K562 (cell line): ENCODE measurements around the gene ADAP2. TPM values are rescaled to one million over a fixed set of nuclear protein-coding genes. Genes with fewer than 3 reads are reported as not detected.
A peak's percentile ranks its signal among the peaks of the same experiment; 100 is the strongest.

Experiments used
- CEBPG ChIP-seq, 3 experiments: fragments of 200-800 bp in 1 of 3; sonication (Bioruptor generic) in 1 of 3; sonication (generic) in 1 of 3; formaldehyde crosslinking in 1 of 3; IDR thresholded peaks in 2 of 3; conservative IDR thresholded peaks in 1 of 3; 2 replicates each; pipeline versions ENCODE4 v1.6.1 to v1.8.0; 2016 to 2022; ENCODE audit warnings: missing compliant biosample characterization in 2 of 3, missing genetic modification characterization in 2 of 3, mild to moderate bottlenecking in 1 of 3, missing genetic modification reagents in 1 of 3
- CLOCK ChIP-seq: fragments of 250-450 bp; sonication (Bioruptor Pico); IDR thresholded peaks from 2 replicates; pipeline ENCODE4 v1.4.0; 2020; ENCODE audit warnings: mild to moderate bottlenecking, moderate library complexity, borderline replicate concordance
- ELF2 ChIP-seq: fragments of 250-450 bp; sonication (Bioruptor Pico); IDR thresholded peaks from 2 replicates; pipeline ENCODE4 v1.5.0; 2021; ENCODE audit warnings: mild to moderate bottlenecking
- FOXJ3 ChIP-seq: sonication (generic); formaldehyde crosslinking; IDR thresholded peaks from 2 replicates; pipeline ENCODE4 v1.4.0; 2020; ENCODE audit warnings: mild to moderate bottlenecking, missing genetic modification reagents
- KLF10 ChIP-seq: fragments of 250-450 bp; sonication (Bioruptor Pico); IDR thresholded peaks from 2 replicates; pipeline ENCODE4 v1.6.1; 2021; ENCODE audit warnings: matching md5 sums
- NONO ChIP-seq, 2 experiments: fragments of 200-400 bp in 1 of 2; fragments of 450-650 bp in 1 of 2; formaldehyde crosslinking in 1 of 2; IDR thresholded peaks; 2 replicates each; pipeline ENCODE4 v1.6.1; 2017; ENCODE audit warnings: low read depth in 2 of 2, mild to moderate bottlenecking in 2 of 2, moderate library complexity in 2 of 2, low read length in 1 of 2
- POLR2AphosphoS5 ChIP-seq: IDR thresholded peaks from 2 replicates; pipeline ENCODE4 v1.6.1; 2011; ENCODE audit warnings: mild to moderate bottlenecking, low read depth, low read length, moderate library complexity; ENCODE audit not compliant: control insufficient read depth, insufficient read depth
- RNF2 ChIP-seq: sonication (generic); IDR thresholded peaks from 2 replicates; pipeline ENCODE4 v1.6.1; 2016
- SMARCA5 ChIP-seq: fragments of 450-650 bp; IDR thresholded peaks from 2 replicates; pipeline ENCODE4 v1.6.1; 2016
- ZNF143 ChIP-seq: sonication (generic); formaldehyde crosslinking; IDR thresholded peaks from 2 replicates; pipeline ENCODE4 v1.9.0; 2022; ENCODE audit warnings: mild to moderate bottlenecking, missing genetic modification reagents
- ZNF165 ChIP-seq: fragments of 250-450 bp; sonication (Bioruptor Pico); IDR thresholded peaks from 2 replicates; pipeline ENCODE4 v1.4.0; 2020; ENCODE audit warnings: borderline replicate concordance
- polyA plus RNA-seq, 8 experiments: library from polyadenylated mRNA; depleted of rRNA in 4 of 8; stranded (reverse) in 5 of 8; unstranded in 3 of 8; fragments of >200 nt; fragmentation: Nextera tagmentation in 2 of 8; fragmentation: Illumina TruSeq in 1 of 8; extraction: Ambion mirVana in 2 of 8; extraction: Trizol in 1 of 8; gene quantifications; 2 replicates each; pipeline versions ENCODE4 v1.2.1 to v1.2.3, GENCODE V29; 2011 to 2014; ENCODE audit warnings: inconsistent platforms in 1 of 8, missing spikeins in 1 of 8
- total RNA-seq, 7 experiments: library from RNA; depleted of rRNA in 6 of 7; stranded (reverse); fragments of >200 nt in 6 of 7; fragmentation: Illumina TruSeq in 2 of 7; extraction: Trizol in 2 of 7; gene quantifications; 2 replicates each; pipeline versions ENCODE4 v1.2.1 to v1.2.3, GENCODE V29; 2011 to 2021; ENCODE audit warnings: low replicate concordance in 1 of 7
- TF ChIP-seq, protein P1 (sequence below): fragments of 450-650 bp; IDR thresholded peaks from 2 replicates; pipeline ENCODE4 v1.6.1; 2017; ENCODE audit warnings: antibody characterized with exemption, mild to moderate bottlenecking
- TF ChIP-seq, protein P2 (sequence below): fragments of 450-650 bp; formaldehyde crosslinking; IDR thresholded peaks from 2 replicates; pipeline ENCODE4 v1.4.0; 2022; ENCODE audit warnings: missing genetic modification characterization
- TF ChIP-seq, protein P3 (sequence below): fragments of 150-350 bp; conservative IDR thresholded peaks from 2 replicates; pipeline ENCODE4 v1.6.1; 2014; ENCODE audit warnings: low read length

ADAP2 gene
- total and polyA plus RNA-seq, 9 of the 15 experiments (the other 6 are each of a cell fraction or from before 2014, with no cell fraction given): 0.06 to 0.73 (median 0.23) TPM; not detected in 5

DNA sequence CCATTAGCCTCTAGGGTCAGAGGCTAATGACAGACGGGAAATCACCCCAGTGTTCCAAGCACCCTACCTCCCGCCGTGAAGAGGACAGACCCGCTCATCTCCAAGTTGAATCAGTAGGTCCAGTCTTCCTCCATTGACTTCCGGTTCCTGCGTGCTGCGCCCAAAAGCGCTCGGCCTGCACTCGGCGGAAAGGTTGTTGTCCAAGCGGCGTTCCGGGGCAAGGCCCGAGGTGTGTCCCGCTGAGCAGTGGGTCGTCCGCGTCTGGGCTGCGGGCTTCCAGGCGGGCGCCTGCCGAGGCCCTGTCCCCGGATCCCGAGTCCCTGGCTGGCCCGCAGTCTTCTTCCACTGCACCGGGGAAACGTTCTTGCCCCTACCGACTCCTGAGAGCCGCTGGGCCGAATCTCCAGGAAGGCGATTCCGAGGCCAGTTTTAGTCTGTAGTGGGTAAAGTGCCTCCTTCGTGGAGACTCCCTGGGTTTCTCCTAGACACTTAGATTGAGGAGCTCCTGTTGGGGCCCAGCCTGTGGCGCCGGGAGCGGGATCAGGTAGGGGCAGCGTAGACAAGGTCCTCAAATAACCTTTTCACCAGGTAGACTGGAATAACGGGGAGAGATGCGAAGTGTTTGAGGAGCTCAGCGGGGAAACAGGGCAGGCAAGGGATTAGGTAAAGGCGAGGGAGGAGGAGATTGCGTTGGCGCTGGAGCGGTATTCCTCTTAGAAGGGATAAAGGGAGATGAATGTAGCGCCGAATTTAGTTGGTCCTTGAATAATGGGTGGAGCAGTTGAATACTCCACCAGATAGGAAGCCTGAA, 15.4 kb upstream of the ADAP2 start, which contains the start of gene TEFM (continued):
- TF ChIP-seq, protein P1, sequence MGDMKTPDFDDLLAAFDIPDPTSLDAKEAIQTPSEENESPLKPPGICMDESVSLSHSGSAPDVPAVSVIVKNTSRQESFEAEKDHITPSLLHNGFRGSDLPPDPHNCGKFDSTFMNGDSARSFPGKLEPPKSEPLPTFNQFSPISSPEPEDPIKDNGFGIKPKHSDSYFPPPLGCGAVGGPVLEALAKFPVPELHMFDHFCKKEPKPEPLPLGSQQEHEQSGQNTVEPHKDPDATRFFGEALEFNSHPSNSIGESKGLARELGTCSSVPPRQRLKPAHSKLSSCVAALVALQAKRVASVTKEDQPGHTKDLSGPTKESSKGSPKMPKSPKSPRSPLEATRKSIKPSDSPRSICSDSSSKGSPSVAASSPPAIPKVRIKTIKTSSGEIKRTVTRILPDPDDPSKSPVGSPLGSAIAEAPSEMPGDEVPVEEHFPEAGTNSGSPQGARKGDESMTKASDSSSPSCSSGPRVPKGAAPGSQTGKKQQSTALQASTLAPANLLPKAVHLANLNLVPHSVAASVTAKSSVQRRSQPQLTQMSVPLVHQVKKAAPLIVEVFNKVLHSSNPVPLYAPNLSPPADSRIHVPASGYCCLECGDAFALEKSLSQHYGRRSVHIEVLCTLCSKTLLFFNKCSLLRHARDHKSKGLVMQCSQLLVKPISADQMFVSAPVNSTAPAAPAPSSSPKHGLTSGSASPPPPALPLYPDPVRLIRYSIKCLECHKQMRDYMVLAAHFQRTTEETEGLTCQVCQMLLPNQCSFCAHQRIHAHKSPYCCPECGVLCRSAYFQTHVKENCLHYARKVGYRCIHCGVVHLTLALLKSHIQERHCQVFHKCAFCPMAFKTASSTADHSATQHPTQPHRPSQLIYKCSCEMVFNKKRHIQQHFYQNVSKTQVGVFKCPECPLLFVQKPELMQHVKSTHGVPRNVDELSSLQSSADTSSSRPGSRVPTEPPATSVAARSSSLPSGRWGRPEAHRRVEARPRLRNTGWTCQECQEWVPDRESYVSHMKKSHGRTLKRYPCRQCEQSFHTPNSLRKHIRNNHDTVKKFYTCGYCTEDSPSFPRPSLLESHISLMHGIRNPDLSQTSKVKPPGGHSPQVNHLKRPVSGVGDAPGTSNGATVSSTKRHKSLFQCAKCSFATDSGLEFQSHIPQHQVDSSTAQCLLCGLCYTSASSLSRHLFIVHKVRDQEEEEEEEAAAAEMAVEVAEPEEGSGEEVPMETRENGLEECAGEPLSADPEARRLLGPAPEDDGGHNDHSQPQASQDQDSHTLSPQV: no peak
- peak; percentile 78 for TF ChIP-seq ELF2 (CRISPR knock-in tag)
- TF ChIP-seq ZNF165 (CRISPR knock-in tag): no peak
- TF ChIP-seq RNF2: peak; percentile 91
- no peak for TF ChIP-seq SMARCA5
- TF ChIP-seq NONO (IDR thresholded peaks at IDR 0.05; ENCODE audit: low read depth in 2 of 2, low read length in 1 of 2): peak; percentile 42 to 70; a peak in 3 of 4 replicates
- no peak for TF ChIP-seq CEBPG (CRISPR knock-in tag; IDR thresholded peaks at IDR 0.05)
- TF ChIP-seq CEBPG (tag; conservative IDR thresholded peaks at IDR 0.05 in 1 of 2, IDR thresholded peaks at IDR 0.05 in 1 of 2): no peak
- no peak for TF ChIP-seq ZNF143 (CRISPR knock-in tag)
- no peak for TF ChIP-seq FOXJ3
- no peak for TF ChIP-seq CLOCK (CRISPR knock-in tag)
- no peak for TF ChIP-seq KLF10 (CRISPR knock-in tag)
- TF ChIP-seq, protein P2, sequence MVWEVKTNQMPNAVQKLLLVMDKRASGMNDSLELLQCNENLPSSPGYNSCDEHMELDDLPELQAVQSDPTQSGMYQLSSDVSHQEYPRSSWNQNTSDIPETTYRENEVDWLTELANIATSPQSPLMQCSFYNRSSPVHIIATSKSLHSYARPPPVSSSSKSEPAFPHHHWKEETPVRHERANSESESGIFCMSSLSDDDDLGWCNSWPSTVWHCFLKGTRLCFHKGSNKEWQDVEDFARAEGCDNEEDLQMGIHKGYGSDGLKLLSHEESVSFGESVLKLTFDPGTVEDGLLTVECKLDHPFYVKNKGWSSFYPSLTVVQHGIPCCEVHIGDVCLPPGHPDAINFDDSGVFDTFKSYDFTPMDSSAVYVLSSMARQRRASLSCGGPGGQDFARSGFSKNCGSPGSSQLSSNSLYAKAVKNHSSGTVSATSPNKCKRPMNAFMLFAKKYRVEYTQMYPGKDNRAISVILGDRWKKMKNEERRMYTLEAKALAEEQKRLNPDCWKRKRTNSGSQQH: no peak
- TF ChIP-seq POLR2AphosphoS5: peak; percentile 82
- TF ChIP-seq, protein P3, sequence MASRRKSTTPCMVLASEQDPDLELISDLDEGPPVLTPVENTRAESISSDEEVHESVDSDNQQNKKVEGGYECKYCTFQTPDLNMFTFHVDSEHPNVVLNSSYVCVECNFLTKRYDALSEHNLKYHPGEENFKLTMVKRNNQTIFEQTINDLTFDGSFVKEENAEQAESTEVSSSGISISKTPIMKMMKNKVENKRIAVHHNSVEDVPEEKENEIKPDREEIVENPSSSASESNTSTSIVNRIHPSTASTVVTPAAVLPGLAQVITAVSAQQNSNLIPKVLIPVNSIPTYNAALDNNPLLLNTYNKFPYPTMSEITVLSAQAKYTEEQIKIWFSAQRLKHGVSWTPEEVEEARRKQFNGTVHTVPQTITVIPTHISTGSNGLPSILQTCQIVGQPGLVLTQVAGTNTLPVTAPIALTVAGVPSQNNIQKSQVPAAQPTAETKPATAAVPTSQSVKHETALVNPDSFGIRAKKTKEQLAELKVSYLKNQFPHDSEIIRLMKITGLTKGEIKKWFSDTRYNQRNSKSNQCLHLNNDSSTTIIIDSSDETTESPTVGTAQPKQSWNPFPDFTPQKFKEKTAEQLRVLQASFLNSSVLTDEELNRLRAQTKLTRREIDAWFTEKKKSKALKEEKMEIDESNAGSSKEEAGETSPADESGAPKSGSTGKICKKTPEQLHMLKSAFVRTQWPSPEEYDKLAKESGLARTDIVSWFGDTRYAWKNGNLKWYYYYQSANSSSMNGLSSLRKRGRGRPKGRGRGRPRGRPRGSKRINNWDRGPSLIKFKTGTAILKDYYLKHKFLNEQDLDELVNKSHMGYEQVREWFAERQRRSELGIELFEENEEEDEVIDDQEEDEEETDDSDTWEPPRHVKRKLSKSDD: peak; percentile 35; the same call in 1 of the 2 replicates
